Right lobe of liver (tissue), 4 donors: Measurements from ENCODE around the gene HOXD9.

Source experiments
- CTCF ChIP-seq, 4 donors: fragments of 200-600 bp in 3 of 4; fragments of 450-650 bp in 1 of 4; IDR thresholded peaks; one replicate each; pipeline versions ENCODE4 v1.5.1 to v1.8.0; 2016 to 2022; ENCODE audit warnings: antibody characterized with exemption in 4 of 4, mild to moderate bottlenecking in 2 of 4
- POLR2A ChIP-seq: fragments of 450-650 bp; IDR thresholded peaks from one replicate; pipeline ENCODE4 v1.6.1; 2017; ENCODE audit warnings: antibody characterized with exemption, mild to moderate bottlenecking
- donor health status: DM: no; HTN: no; CAD: no.
- donor health status: DM: no; HTN: no; CAD: no.
- donor health status: DM: no; HTN: yes; CAD: no.

DNA sequence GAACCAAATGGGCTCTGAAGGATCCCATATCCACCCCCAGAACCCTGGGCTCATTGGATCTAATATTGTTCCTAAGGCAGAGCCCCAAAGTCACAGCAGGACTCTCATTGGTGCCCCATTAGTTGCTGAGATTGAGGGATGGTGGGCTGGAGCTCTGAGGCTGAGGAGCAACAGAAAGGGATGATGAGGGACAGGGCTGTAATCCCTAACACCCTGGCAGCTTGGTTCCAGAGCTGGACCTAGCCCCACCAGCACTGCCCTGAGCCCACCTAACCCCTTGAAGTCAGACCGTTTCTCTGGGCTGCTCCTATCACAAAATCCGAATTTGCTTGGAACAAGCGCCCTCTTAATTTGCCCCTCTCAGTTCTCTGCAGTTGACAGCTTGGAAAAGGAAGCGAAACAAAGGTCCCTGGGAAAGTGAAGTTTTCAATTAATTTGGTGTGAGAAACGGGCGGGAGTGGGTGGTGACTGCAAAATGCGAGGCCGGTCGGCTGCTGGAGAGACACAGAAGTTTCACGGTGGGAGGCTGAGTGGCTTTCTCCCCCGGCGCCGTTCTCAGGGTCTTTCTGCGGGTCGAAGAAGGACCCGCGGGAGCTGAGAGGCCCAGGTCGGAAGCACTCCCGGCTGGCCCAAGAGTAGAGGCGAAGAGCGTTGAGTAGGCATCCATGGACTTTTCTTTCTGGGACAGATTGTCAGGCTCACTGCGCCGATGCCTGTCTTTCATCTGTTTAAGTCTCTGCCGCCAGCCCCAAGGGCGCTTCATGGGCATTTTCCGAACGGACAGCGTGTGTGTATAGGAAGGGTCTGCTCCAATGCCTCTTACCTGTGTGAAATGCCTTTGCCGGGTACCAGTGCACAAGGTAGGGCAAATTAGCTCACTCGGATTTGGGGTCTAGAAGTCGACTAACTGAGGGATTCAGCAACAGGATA, 30.9 kb upstream of the HOXD9 start:
- TF ChIP-seq CTCF (IDR thresholded peaks at IDR 0.05) (no peak), POLR2A (no peak)
